Measurements from ENCODE around the gene AIRE. TPM values are rescaled to one million over a fixed set of nuclear protein-coding genes. Genes with fewer than 3 reads are reported as not detected.

The AIRE gene
- total RNA-seq, 4 donors from 2014 or later, result 0.30 TPM; not detected in 3

DNA sequence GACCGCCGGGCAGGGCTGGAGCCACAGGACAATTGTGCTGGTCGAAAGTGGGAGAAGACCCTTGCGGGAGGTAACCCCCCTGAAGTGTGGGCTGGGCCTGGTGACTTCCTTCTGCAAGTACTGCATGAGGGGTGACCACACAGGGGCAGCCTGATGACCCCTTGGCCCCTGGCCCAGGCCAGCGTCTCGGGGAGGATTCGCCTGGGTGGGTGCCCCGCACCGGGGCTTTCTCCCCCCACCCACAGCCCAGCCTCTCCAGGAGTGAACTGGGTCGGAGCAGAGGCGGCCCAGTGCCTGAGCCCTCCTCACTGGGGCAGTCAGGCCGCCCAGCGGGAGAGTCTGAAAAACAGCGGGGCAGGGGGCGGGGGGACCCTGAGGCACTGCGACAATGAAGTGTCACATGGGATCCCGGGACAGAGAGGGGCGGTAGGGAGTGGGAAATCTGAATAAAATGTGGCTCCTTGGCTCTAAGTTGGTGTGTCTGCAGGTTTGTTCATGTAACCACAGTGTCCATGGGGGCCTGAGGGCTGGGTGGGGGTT, 22.4 kb upstream of the AIRE start:
- peaks cover 0 to 18% (median 0%) of the 10 kb centered on the region in 4 donors for H3K9me3 ChIP-seq
- no peaks in the 10 kb centered on the region for H3K27me3 ChIP-seq
- no peaks in the 10 kb centered on the region for H3K36me3 ChIP-seq
- TF ChIP-seq, protein P1, sequence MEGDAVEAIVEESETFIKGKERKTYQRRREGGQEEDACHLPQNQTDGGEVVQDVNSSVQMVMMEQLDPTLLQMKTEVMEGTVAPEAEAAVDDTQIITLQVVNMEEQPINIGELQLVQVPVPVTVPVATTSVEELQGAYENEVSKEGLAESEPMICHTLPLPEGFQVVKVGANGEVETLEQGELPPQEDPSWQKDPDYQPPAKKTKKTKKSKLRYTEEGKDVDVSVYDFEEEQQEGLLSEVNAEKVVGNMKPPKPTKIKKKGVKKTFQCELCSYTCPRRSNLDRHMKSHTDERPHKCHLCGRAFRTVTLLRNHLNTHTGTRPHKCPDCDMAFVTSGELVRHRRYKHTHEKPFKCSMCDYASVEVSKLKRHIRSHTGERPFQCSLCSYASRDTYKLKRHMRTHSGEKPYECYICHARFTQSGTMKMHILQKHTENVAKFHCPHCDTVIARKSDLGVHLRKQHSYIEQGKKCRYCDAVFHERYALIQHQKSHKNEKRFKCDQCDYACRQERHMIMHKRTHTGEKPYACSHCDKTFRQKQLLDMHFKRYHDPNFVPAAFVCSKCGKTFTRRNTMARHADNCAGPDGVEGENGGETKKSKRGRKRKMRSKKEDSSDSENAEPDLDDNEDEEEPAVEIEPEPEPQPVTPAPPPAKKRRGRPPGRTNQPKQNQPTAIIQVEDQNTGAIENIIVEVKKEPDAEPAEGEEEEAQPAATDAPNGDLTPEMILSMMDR (IDR thresholded peaks at IDR 0.05), result no peak
- no peak for TF ChIP-seq POLR2A (IDR thresholded peaks at IDR 0.05)
- TF ChIP-seq EP300 (IDR thresholded peaks at IDR 0.05), result no peak
- H3K4me3 ChIP-seq, result no peak overlapping the region
- no peak overlapping the region for H3K27ac ChIP-seq
- no peaks in the 10 kb centered on the region for H3K4me1 ChIP-seq
- DNase-seq (ENCODE audit: low spot score in 2 of 2), result no peak
- WGBS, 2 donors, result 30 to 54% methylated on average over 18 of the region's 18 CpGs

DNA sequence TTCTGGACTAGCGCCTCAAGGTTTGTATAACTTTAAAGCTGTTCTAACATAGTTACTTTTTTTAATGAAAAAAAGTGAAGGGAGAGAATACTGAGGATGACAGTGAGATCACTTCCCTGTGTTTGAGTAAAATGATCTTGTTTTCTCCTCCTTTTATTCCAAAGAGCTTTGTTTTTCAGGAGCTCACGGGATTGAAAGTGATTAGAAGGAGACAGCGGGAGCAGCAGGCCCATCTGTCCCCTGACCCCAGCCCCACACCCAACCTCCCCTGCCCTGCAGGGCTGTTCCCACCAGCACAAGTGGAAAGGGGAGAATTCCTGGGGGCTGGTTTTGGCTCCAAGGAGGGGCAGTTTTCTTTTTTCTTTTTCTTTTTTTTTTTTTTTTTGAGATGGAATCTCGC, 21.9 kb upstream of the AIRE start:
- Histone ChIP-seq H3K4me1 (no peaks in the 10 kb centered on the region), H3K27ac (no peak overlapping the region), H3K36me3 (no peaks in the 10 kb centered on the region), H3K4me3 (no peak overlapping the region), H3K27me3 (no peaks in the 10 kb centered on the region), H3K9me3 (peaks cover 0 to 16% (median 0%) of the 10 kb centered on the region in 4 donors)
- 74 to 83% methylated on average over 4 of the region's 4 CpGs for WGBS, 2 donors
- no peak for DNase-seq (ENCODE audit: low spot score in 2 of 2)
- TF ChIP-seq EP300 (IDR thresholded peaks at IDR 0.05) (no peak), POLR2A (IDR thresholded peaks at IDR 0.05) (no peak)
- TF ChIP-seq, protein P1 (IDR thresholded peaks at IDR 0.05), result no peak

DNA sequence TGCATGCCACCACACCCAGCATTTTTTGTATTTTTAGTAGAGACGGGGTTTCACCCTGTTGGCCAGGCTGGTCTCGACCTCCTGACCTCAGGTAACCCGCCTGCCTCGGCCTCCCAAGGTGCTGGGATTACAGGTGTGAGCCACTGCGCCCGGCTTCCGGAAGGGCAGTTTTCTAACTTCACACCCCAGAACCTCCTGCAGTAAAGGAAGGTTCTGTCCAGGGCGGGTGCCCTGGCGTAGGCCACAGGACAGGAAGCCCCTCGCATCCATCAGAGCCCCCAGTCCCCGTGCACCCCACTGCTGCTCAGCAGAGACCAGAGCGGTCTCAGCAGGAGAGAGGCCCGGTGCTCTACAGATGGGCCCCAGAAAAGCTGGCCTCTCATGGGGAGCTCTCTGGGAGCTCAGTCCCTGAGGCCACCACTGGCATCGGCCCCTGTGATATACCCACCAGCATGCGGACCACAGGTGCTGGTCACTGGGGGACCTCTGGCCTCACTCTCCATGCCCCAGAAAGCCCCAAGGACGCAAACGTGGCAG, 19.9 kb upstream of the AIRE start:
- no peak for DNase-seq (ENCODE audit: low spot score in 2 of 2)
- Histone ChIP-seq H3K9me3 (peaks cover 0 to 1% (median 0%) of the 10 kb centered on the region in 4 donors), H3K4me3 (no peak overlapping the region), H3K36me3 (no peaks in the 10 kb centered on the region), H3K4me1 (no peaks in the 10 kb centered on the region), H3K27ac (no peak overlapping the region), H3K27me3 (no peaks in the 10 kb centered on the region)
- TF ChIP-seq, protein P1 (IDR thresholded peaks at IDR 0.05), result no peak
- no peak for TF ChIP-seq EP300 (IDR thresholded peaks at IDR 0.05)
- TF ChIP-seq POLR2A (IDR thresholded peaks at IDR 0.05), result no peak
- WGBS, 2 donors, result 93 to 96% methylated on average over 7 to 17 of the region's 17 CpGs

DNA sequence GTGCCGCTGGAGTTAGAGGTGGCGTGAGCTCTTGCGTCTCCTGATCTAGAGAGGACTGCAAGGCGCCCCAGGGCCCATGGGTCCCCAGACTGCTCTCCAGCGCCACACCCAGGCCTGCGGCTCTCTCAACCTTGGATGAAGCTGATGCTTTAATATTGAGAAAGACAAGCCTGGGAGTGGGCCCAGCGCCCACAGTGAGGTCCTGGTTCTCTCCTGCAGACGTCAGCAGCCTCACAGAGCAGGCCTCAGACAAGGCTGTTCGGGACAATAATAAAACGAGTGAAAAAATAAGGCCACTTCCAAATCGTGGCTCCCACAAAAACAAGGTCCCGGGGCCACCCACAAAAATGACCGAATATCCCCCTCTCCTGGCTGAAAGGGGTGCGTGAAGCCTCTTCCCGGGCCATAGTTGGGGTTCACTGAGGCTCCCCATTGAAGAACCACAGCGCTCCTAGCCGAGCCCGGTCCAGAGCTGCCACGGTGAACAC, 18.0 kb upstream of the AIRE start:
- Histone ChIP-seq H3K27me3 (no peaks in the 10 kb centered on the region), H3K27ac (no peak overlapping the region), H3K4me1 (no peaks in the 10 kb centered on the region), H3K9me3 (no peaks in the 10 kb centered on the region), H3K4me3 (no peak overlapping the region), H3K36me3 (no peaks in the 10 kb centered on the region)
- 77 to 80% methylated on average over 19 of the region's 19 CpGs for WGBS, 2 donors
- DNase-seq (ENCODE audit: low spot score in 2 of 2), result peak in 1 of 2 donors; percentile 15
- TF ChIP-seq, protein P1 (IDR thresholded peaks at IDR 0.05), result peak in 3 of 5 experiments; percentile 6 to 37 (median 12)
- no peak for TF ChIP-seq POLR2A (IDR thresholded peaks at IDR 0.05)
- no peak for TF ChIP-seq EP300 (IDR thresholded peaks at IDR 0.05)

DNA sequence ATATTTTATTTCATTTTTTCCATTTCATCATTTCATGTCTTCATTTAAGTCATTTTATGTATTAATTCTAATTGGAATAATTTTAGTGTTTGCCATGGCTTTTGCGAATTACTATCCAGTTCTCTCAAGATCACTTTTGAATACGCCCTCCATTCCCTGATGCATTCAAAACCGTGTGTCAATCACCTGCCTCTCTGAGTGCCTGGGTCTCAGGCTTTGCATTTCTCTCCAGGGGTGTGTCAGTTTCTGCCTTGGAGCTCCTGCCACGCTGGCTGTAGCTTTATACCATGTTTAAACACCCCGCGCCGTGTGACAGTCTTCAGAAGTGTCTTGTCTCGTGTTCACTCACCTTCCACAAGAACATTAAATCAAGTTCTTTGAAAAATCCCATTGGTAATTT, 16.6 kb upstream of the AIRE start:
- no peaks in the 10 kb centered on the region for H3K36me3 ChIP-seq
- no peaks in the 10 kb centered on the region for H3K9me3 ChIP-seq
- DNase-seq (ENCODE audit: low spot score in 2 of 2), result no peak
- TF ChIP-seq EP300 (IDR thresholded peaks at IDR 0.05) (no peak), POLR2A (IDR thresholded peaks at IDR 0.05) (no peak)
- TF ChIP-seq, protein P1 (IDR thresholded peaks at IDR 0.05), result no peak
- no peaks in the 10 kb centered on the region for H3K4me1 ChIP-seq
- 74 to 87% methylated on average over 8 of the region's 8 CpGs for WGBS, 2 donors
- no peak overlapping the region for H3K4me3 ChIP-seq
- no peak overlapping the region for H3K27ac ChIP-seq
- H3K27me3 ChIP-seq, result no peaks in the 10 kb centered on the region

Measured in tibial nerve (tissue), 4 donors.